GM18867 (cell line): Measurements from ENCODE around the gene RASGRP4.
"Not testable (repeated sequence)": the region's sequence is repeated elsewhere in the genome, so short reads cannot be mapped to it uniquely, and the experiment has no call there.

Experiments used
- ATAC-seq: cut with Tn5 transposase; IDR thresholded peaks from one replicate; pipeline ENCODE4 v1.9.1; 2021; ENCODE audit warnings: mild to moderate bottlenecking, moderate library complexity; ENCODE audit not compliant: unreplicated experiment

RASGRP4 gene

DNA sequence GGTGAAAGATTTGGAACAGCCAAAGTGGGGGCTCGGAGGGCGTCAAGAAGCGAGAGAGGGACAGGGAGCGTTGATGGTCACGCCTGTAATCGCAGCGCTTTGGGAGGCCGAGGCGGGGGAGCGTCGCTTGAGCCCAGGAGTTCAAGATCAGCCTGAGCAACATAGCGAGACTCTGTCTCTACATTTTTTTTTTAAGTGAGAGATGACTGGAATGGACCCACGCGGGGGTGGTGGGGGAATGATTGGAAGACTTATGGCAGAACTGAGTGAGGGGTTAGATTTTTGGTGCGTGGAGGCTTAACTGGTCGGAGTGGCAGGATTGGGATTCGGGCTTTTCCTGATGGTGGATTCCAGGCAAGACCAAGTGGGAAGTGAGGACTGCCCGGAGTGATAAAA lies 50.9 kb downstream of the RASGRP4 start:
- ATAC-seq = no peak

DNA sequence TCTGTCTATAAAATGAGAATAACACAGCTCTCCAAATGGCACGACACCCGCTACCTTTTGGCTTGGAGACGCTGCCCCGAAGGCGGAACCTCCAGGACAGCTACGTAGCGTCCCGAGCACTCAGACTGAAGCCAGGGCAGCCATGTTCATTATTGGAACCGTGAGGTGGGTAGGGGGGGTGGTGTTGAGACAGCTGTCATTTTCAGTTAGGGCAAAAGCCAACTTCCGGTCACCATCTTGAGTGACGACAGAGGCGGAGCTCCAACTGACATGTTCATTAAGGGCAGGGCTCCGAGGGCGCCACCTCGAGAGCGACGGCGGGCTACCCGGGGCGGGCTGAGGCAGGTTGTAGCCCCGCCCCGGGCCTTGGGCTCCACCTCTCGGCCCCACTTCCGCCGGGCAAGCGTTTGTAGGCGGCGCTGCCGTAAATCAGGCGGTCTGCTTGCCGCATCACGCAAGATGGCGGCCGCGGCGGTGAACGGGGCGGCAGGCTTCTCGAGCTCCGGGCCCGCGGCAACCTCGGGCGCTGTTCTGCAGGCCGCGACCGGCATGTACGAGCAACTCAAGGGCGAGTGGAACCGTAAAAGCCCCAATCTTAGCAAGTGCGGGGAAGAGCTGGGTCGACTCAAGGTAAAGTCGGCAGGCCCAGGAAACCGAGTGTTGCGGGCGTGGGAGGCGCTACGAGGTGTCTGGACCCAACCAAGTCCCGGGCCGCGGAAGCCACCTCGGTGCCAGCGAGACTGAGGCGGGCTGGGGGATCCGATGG lies 51.5 kb downstream of the RASGRP4 start, which contains the start of gene PSMD8:
TSS of gene PSMD8 (plus strand) at position 240 of the 766 bp plus-strand sequence. CDS start at position 271, 31 bp downstream.
- peak; percentile 92 for ATAC-seq

DNA sequence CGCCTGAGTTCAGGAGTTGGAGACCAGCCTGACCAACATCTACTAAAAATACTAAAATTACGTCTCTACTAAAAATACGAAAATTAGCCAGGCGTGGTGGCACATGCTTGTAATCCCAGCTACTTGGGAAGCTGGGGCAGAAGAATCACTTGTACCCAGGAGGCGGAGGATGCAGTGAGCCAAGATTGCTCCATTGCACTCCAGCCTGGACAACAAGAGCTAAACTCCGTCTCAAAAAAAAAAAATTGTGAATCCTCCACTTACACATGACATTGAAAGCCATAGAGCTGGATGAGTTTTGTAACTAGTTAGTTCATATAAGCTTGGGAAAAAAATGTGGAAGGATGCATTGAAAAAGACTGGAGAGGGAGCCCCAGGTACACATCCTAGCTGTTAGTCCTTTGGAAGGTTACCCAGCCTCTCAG lies 52.1 kb downstream of the RASGRP4 start:
- no peak for ATAC-seq

DNA sequence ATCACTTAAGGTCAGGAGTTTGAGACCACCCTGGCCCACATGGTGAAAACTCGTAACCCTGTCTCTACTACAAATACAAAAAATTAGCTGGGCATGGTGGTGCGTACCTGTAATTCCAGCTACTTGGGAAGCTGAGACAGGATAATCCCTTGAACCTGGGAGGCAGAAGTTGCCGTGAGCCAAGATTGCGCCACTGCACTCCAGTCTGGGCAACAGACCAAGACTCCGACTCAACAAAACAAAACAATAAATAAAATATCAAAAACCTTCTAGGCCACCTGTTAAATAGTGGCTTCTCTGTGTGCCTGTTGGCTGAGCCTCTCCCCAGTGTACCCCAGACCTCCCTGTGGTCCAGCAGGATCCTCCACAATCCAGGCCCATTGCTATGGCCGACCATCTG lies 54.9 kb downstream of the RASGRP4 start:
- no peak for ATAC-seq

DNA sequence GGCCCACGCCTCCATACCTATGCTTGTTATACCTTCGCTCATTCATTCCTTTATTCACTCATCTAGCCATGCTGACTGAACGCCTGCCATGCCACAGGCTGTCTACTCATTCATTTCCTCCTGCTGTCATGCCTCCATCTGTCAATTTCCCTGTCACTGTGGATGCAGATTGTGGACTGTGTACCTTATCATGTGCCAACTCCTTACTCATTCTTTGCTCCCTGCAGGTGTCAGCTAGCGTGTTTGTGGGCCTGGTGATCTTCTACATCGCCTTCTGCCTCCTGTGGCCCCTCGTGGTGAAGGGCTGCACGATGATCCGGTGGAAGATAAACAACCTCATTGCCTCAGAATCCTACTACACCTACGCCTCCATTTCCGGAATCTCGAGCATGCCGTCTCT lies 55.7 kb downstream of the RASGRP4 start:
- ATAC-seq = no peak

DNA sequence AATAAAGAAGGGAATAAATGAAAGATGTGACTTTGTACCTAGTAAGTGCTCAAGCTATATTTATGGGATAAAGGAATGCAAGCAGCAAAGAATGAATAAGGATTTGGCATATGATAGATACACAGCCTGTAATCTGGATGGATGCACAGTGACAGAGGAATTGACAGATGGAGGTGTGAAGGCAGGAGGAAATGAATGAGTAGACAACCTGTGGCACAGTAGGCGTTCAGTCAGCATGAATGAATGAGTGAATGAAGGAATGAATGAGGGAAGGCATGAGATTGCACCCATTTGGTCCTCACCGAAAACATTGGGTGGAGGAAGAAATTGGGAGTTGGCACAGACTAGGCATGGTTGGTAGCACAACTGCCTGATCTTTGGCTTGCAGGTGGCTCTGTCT lies 56.4 kb downstream of the RASGRP4 start:
- ATAC-seq = no peak

DNA sequence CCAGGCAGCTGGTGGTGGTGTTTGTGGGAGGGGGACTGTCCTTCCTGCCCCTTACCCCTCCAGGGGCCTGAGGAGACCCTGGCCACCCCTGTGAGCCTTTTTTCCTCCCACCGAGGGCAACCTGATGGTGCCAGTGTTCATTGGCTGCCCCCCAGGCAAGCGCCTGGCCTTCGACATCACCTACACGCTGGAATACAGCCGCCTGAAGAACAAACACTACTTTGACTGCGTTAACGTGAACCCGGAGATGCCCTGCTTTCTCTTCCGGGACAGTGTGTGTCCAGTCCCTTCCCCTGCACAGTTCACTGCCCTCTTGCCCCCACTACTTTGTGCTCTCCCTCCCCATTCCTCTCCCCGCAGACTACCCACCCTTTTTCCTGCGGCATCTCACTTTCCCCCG lies 59.0 kb downstream of the RASGRP4 start:
- ATAC-seq = no peak

DNA sequence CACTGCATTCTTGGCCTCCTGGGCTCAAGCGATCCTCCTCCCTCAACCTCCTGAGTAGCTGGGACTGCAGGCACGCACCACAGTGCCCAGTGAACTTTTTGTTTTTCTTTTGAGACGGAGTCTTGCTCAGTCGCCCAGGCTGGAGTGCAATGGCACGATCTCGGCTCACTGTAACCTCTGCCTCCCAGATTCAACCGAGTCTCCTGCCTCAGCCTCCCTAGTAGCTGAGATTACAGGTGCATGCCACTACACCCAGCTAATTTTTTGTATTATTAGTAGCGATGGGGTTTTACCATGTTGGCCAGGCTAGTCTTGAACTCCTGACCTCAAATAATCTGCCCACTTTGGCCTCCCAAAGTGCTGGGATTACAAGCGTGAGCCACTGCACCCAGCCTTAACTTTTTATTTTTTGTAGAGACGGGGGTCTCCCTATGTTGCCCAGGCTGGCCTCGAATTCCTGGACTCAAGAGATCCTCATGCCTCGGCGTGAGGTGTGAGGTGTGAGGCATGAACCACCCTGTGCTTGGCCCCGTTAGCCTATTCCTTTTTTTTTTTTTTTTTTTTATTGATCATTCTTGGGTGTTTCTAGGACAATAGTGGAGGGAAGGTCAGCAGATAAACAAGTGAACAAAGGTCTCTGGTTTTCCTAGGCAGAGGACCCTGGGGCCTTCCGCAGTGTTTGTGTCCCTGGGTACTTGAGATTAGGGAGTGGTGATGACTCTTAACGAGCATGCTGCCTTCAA lies 62.9 kb downstream of the RASGRP4 start:
- ATAC-seq = not testable (repeated sequence)

DNA sequence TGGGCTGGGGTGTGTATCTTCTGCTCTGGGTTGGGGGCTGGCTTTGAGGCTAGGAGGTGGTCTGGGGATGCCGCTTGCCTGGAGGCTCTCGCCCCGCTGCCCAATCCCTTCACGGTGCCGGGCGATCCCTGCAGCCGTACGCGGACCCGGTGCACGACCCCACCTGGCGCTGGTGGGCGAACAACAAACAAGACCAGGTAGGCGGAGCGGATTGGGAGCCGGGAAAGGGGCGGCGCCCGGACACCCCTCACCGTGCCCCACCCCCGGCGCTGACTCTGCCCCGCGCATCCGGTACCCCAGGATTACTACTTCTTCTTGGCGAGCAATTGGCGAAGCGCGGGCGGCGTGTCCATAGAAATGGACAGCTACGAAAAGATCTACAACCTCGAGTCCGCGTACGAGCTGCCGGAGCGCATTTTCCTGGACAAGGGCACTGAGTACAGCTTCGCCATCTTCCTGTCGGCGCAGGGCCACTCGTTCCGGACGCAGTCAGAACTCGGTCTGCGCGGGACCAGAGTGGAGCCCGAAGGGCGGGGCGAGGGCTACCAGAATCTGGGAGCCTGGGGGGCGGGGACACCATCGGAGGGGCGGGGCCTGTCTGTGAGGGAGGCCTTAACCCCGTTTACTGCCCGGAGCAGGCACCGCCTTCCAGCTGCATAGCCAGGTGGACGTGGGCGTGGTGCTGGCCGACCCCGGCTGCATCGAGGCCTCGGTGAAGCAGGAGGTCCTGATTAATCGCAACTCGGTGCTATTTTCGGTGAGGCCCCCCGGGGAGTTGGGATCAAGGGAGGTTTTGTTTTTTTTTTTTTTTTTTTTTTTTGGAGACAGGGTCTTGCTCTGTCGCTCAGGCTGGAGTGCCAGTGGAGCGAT lies 63.7 kb downstream of the RASGRP4 start:
- ATAC-seq = peak; percentile 47

DNA sequence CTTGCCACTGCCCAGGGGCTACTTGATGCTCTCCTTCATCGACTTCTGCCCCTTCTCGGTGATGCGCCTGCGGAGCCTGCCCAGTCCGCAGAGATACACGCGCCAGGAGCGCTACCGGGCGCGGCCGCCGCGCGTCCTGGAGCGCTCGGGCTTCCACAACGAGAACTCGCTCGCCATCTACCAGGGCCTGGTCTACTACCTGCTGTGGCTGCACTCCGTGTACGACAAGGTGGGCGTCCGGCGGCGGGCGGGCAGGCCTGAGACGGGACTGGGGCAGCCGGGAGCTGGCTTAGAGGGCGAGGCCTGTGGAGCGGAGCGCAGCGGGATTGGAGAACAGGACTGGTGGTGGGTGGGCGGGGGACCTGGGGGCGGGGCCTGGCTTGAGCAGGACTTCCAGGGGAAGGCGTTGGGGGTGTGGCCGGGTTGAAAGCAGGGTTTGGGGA lies 64.4 kb downstream of the RASGRP4 start:
- ATAC-seq = peak; percentile 52

DNA sequence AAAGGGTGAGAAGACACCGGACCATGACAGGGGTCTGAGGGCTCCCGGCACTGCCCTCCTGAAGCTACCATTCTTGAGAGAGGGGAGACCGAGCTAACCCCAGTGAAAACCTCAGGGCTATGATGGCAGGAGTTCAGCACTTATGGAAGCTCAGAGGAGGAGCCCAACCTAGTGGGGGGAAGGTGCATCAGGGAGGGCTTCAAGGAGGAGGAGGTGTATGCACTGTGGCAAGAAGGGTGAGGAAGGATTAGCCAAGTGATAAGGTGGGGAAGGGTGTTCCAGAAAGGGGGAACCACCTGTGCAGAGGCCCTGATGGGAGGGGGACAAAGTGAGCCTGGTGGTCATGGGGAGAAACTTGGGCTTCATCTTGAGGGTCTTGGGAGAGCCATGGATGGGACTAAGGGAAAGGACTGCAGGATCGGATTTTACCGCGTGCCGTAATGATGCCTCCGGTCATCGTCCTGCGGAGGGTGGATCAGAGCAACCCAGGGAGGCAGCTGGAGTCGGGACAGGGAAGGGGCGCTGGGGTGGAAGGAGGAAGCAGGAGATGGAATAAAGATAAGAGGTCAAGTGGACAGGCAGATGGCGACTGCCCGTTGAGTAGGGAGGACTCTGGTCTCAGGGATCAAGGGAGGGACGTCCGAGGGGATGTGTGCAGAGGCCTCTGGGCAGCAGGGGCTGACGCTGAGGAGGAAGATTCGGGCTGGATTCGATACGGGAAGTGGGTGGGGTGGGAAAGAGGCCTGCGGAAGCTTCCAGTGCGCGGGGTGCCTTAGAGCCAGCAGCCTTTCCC lies 65.0 kb downstream of the RASGRP4 start:
- ATAC-seq = no peak

DNA sequence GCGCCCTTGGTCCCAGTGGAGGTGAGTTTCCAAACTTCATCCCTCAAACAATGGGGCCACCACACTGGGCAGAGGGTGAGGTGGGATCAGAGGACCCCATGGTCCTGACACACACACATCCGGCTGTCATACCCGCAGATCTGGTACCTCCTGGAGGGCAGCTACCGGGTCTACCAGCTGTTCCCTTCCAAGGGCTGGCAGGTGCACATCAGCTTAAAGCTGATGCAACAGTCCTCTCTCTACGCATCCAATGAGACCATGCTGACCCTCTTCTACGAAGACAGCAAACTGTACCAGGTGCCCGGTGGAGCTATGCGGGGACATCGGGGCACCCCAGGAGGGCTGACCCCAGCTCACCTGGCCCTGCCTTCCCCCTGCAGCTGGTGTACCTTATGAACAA lies 65.7 kb downstream of the RASGRP4 start:
- no peak for ATAC-seq

DNA sequence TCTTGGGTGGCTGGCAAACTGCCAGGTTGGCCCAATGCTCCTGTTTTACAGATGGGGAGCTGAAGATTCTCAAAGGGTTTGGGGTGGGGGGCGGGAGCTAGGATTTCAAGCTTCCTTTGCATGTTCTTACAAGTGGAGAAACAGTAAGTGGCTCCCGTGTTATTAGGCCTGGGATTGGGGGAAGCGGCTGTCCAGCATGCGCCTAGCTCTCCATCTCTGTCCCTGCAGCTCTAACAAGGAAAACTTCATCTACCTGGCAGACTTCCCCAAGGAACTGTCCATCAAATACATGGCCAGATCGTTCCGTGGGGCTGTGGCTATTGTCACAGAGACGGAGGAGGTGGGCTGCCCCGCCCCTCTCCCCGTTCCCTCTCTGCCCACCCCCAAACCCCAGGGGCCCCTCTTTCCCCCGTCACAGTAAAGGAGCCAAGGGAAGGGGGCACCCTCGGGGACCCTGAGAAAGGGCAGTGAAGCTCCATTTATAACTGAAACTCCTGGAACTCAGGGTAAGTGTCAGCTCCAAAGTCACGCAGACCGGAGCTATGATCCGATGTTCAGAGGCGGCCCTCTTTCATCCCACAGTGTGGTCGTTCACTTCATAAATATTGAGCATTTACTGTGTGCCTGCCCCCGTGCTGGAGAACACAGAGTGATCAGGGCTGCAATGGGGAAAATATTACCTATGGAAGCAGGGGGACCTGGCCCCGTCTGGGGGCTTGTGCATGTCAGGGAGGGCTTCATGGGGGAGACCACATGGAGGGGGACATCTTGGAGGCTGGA lies 66.6 kb downstream of the RASGRP4 start:
- no peak for ATAC-seq
